Stimulated activated memory B cell treated with anti-CD40 and anti-IgM and Interleukin-4, amounts not matched to agents 10 μg/mL and 1 μg/mL and 100 μg/mL, for 72 hours (primary cell): ENCODE data around the gene RNU7-1.

Source experiments
- ATAC-seq: fragments of 150-1000 bp; cut with Tn5 transposase; 2 replicates; pipeline ENCODE4 v1.10.0; 2021
- H3K27ac Mint-ChIP-seq: one replicate; pipeline ENCODE4 v1.8.0; 2022; ENCODE audit warnings: mild to moderate bottlenecking, mixed read lengths
- H3K27me3 Mint-ChIP-seq: one replicate; pipeline ENCODE4 v1.8.0; 2022; ENCODE audit warnings: mixed read lengths
- H3K36me3 Mint-ChIP-seq: one replicate; pipeline ENCODE4 v1.8.0; 2022; ENCODE audit warnings: mixed read lengths
- H3K4me1 Mint-ChIP-seq: one replicate; pipeline ENCODE4 v1.8.0; 2022; ENCODE audit warnings: mixed read lengths
- H3K4me3 Mint-ChIP-seq: one replicate; pipeline ENCODE4 v1.8.0; 2022; ENCODE audit warnings: mild to moderate bottlenecking, moderate library complexity, mixed read lengths
- H3K9me3 Mint-ChIP-seq: one replicate; pipeline ENCODE4 v1.8.0; 2022; ENCODE audit warnings: mixed read lengths

Gene RNU7-1

DNA sequence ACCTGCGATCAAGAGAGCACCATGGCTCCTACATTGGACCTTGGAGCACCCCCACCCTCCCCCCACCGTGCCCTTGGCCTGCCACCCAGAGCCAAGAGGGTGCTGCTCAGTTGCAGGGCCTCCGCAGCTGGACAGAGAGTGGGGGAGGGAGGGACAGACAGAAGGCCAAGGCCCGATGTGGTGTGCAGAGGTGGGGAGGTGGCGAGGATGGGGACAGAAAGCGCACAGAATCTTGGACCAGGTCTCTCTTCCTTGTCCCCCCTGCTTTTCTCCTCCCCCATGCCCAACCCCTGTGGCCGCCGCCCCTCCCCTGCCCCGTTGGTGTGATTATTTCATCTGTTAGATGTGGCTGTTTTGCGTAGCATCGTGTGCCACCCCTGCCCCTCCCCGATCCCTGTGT, 1.8 kb upstream of the RNU7-1 start:
- no peaks in the 10 kb centered on the region for H3K9me3 Mint-ChIP-seq
- H3K4me1 Mint-ChIP-seq, result peaks cover 69% of the 10 kb centered on the region
- H3K36me3 Mint-ChIP-seq, result peaks cover 31% of the 10 kb centered on the region
- no peak overlapping the region for H3K4me3 Mint-ChIP-seq
- H3K27me3 Mint-ChIP-seq, result no peaks in the 10 kb centered on the region
- H3K27ac Mint-ChIP-seq, result peak overlapping the region; percentile 98
- no peak for ATAC-seq

DNA sequence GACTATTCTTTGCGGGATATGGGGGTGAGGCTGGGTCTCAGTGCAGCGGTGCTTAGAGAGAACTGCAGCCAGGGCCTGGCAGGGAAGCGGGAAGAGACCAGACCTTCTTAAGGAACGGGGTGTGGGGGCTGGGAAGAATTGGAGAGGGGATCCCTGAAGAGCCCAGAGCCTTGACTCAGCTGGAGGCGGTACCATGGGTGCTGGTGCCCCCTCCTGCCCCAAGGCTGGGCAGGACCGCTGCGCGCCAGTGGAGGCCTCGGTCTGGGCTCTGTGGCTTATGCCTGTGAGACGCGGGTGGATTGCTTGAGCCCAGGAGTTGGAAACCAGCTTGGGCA, 1.3 kb upstream of the RNU7-1 start:
- Mint-ChIP-seq H3K36me3 (peaks cover 28% of the 10 kb centered on the region), H3K27ac (peak overlapping the region; percentile 98), H3K27me3 (no peaks in the 10 kb centered on the region), H3K4me3 (peak overlapping the region; percentile 17), H3K9me3 (no peaks in the 10 kb centered on the region), H3K4me1 (peaks cover 70% of the 10 kb centered on the region)
- ATAC-seq, result no peak

DNA sequence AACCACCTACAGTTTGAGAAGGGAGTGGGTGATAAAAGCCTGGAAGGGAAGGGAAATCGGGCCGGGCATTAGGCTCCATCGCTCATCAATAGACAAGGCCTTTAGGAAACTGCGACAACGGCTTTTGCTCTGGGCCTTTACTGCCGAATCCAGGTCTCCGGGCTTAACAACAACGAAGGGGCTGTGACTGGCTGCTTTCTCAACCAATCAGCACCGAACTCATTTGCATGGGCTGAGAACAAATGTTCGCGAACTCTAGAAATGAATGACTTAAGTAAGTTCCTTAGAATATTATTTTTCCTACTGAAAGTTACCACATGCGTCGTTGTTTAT, 261 bp upstream of the RNU7-1 start:
- Mint-ChIP-seq H3K27ac (peak overlapping the region; percentile 98), H3K27me3 (no peaks in the 10 kb centered on the region), H3K4me1 (peaks cover 74% of the 10 kb centered on the region), H3K4me3 (peak overlapping the region; percentile 84), H3K36me3 (peaks cover 28% of the 10 kb centered on the region), H3K9me3 (no peaks in the 10 kb centered on the region)
- ATAC-seq, result peak; percentile 74

DNA sequence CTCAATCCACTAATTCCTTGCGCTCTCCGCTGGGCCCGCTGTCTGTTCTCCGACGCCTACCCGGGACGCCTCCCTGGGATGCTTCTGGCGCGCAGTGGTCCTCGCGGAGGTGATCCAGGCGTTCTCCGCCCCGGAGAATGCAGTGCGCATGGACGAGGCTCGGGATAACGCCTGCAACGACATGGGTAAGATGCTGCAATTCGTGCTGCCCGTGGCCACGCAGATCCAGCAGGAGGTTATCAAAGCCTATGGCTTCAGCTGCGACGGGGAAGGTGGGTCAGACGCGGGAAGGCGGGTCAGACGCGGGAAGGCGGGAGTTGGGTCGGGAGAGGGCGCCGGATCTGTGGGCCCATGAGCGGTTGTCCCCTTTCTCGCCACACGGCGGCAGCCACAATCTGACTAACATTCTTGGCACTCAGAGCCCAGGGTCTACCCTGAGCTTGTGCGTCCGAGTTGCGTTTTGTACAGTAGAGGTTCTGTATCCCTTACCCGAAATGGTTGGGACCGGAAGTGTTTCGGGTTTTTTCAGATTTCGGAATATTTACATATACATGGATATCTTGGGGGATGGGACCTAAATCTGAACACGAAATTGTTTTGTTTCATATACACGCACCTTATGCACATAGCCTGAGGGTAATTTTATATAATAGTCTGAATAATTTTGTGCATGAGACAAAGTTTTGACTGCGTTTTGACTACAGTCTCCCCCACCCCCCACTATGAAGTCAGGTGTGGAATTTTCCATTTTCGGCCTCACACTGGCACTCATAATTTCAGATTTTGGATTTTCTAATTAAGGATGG, 968 bp downstream of the RNU7-1 start:
- Mint-ChIP-seq H3K9me3 (no peaks in the 10 kb centered on the region), H3K4me1 (peaks cover 77% of the 10 kb centered on the region), H3K27ac (peak overlapping the region; percentile 98), H3K4me3 (peak overlapping the region; percentile 84), H3K27me3 (no peaks in the 10 kb centered on the region), H3K36me3 (peaks cover 21% of the 10 kb centered on the region)
- ATAC-seq, result peak; percentile 68

DNA sequence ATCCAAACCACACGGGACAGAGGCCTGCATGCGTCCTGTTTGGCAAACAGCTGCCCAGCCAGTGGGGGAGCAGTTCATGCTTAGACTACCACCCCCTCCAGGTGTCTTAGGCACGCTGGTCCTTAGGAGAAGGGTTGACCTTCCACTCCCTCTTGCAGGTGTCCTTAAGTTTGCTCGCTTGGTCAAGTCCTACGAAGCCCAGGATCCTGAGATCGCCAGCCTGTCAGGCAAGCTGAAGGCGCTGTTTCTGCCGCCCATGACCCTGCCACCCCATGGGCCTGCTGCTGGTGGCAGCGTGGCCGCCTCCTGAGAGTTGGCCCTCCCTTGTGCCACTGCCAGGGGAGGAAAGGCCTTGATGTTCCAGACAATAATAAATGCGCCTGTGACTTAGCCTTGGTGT, 2.0 kb downstream of the RNU7-1 start:
- no peak for ATAC-seq
- peak overlapping the region; percentile 98 for H3K27ac Mint-ChIP-seq
- H3K36me3 Mint-ChIP-seq, result peaks cover 13% of the 10 kb centered on the region
- no peaks in the 10 kb centered on the region for H3K27me3 Mint-ChIP-seq
- no peaks in the 10 kb centered on the region for H3K9me3 Mint-ChIP-seq
- H3K4me1 Mint-ChIP-seq, result peaks cover 83% of the 10 kb centered on the region
- H3K4me3 Mint-ChIP-seq, result peak overlapping the region; percentile 84

DNA sequence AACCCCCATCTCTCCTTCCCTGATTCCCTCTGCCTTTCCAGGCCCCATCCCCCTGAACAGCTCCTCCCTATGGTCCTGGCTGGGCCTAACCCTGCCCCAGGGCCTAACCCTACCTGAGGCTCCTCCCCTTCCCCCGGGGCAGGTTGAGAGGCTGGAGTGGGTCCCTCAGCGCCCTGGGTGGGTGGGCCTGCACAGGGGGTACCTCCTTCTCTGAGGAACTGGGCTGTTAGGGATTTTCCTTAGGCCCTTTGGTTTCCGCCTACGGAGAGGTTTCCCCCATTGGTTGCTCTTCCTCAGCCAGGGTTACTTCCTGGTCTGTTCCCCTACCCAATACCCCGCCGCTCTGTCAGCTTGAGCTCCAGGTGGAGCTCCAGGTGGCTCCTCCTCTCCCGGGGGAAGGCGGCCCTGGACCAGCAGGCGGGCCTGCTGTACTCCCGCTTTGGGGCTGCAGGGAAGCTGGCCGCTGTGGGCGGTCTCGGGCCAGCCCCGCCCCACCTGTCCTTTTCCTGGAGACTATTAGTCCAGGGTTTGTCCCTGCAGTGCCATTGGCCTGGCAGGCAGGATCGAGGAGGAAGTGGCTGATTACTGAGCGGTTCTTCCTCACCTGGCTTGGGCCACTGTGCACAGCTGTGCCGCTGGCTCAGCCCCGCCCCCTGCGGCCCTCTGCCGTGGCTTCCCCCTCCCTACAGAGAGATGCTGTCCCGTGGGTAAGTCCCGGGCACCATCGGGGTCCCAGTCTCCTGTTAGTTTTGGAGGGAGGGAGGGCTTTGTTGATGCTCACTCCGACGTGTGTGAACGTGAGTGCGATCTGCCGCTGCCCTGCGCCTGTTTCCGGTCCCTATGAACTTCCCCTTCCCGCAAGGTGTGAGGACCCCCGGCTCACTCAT, 2.7 kb downstream of the RNU7-1 start:
- Mint-ChIP-seq H3K27ac (peak overlapping the region; percentile 98), H3K9me3 (no peaks in the 10 kb centered on the region), H3K36me3 (peaks cover 8% of the 10 kb centered on the region), H3K27me3 (no peaks in the 10 kb centered on the region), H3K4me1 (peaks cover 86% of the 10 kb centered on the region), H3K4me3 (peak overlapping the region; percentile 84)
- peak; percentile 31 for ATAC-seq

DNA sequence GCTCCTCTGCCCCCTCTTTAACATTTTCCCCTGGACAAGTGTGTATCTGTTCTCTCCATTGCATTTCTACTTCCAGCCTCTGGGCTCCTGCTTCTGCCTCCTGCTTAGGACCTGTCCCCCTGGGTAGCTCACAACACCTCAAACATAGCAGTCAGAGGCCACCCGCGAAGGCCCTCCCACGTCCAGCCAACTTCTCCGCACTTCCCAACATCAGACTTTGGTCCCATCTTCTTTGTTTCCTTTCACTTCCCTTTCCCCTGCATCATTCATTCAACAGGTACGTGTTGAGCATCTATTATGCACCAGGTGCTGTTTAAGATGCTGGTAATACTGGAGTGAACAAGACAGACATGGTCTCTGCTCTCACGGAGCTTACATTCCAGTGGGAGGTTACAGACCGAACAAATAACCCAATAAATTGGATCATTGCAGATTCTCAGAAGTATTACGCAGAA, 3.3 kb downstream of the RNU7-1 start:
- no peaks in the 10 kb centered on the region for H3K9me3 Mint-ChIP-seq
- peak overlapping the region; percentile 84 for H3K4me3 Mint-ChIP-seq
- peak overlapping the region; percentile 98 for H3K27ac Mint-ChIP-seq
- no peaks in the 10 kb centered on the region for H3K27me3 Mint-ChIP-seq
- H3K4me1 Mint-ChIP-seq, result peaks cover 86% of the 10 kb centered on the region
- peaks cover 10% of the 10 kb centered on the region for H3K36me3 Mint-ChIP-seq
- ATAC-seq, result no peak

DNA sequence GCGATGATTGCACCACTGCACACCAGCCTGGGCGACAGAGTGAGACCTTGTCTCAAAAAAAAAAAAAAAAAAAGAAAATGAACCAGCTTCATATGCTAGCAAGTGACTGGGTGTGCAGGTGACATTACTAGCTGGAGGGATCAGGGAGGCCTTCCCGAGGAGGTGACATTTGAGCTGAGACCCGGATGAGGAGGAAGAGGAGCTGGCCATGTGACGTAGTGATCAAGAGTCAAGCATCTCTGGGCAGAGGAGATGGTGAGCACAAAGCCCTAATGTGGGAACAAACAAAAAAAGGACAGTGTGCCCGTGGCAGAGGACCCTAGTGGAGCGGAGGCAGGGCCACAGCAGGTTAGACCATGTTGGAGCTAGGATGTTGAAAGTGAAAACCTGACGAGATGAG, 4.0 kb downstream of the RNU7-1 start:
- H3K36me3 Mint-ChIP-seq, result peaks cover 11% of the 10 kb centered on the region
- ATAC-seq, result no peak
- no peaks in the 10 kb centered on the region for H3K9me3 Mint-ChIP-seq
- H3K4me1 Mint-ChIP-seq, result peaks cover 84% of the 10 kb centered on the region
- no peaks in the 10 kb centered on the region for H3K27me3 Mint-ChIP-seq
- H3K27ac Mint-ChIP-seq, result peak overlapping the region; percentile 98
- peak overlapping the region; percentile 32 for H3K4me3 Mint-ChIP-seq

DNA sequence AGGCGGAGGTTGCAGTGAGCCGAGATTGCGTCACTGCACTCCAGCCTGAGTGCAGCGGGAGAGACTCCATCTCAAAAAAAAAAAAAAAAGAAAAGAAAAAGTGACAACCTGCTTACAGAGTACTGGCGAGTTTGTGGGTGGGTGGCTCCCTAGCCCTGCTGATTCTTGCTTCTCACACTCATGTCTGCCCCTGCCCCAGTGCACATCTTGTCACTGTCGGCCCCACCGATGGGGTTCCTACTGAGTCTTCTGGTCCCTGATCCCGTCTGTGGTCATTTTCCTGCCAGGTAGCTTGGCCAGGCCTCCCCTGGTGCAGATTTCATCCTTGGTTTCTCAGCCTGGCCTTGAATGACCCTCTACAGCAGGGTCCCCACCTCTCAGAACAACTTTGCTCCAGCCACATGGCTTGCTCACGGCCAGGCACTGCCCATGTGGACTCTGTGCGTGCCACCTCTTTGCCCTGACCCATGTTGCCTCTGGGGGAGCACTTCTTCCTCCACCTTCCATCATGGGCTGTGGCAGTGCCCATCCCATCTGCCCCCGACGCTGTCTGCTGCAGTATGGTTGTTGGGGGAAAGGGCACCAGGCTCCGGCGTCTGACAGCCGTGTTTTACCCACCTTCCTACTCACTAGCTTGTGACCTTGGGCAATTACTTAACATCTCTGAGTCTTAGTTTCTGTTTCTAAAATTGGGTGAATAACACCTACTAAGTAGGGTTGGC, 5.4 kb downstream of the RNU7-1 start:
- no peak for ATAC-seq
- Mint-ChIP-seq H3K36me3 (peaks cover 26% of the 10 kb centered on the region), H3K4me1 (peaks cover 88% of the 10 kb centered on the region)

DNA sequence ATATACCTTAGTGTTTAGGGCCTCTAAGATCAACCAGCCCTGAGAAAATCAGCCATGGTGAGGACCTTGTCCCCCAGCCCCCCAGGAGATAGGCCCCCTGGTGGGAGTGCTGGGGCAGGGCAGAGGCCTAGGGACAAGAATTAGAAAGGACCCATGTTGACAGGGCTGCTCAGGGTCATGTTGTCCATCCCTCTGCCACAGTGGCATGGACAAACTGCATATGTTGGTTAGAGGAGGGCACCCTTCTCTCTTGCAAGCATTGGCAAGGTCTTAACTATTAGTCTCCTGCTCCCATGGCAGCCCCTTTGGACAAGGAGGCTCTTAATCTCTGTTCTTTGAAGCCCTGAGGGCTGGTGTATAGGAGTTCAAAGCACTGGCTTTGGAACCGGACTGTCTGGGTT, 6.8 kb downstream of the RNU7-1 start:
- ATAC-seq, result no peak

More for the DNA sequence above, 5.4 kb downstream of the RNU7-1 start:
- Mint-ChIP-seq H3K9me3 (no peaks in the 10 kb centered on the region), H3K27me3 (no peaks in the 10 kb centered on the region), H3K4me3 (peak overlapping the region; percentile 72), H3K27ac (peak overlapping the region; percentile 98)

DNA sequence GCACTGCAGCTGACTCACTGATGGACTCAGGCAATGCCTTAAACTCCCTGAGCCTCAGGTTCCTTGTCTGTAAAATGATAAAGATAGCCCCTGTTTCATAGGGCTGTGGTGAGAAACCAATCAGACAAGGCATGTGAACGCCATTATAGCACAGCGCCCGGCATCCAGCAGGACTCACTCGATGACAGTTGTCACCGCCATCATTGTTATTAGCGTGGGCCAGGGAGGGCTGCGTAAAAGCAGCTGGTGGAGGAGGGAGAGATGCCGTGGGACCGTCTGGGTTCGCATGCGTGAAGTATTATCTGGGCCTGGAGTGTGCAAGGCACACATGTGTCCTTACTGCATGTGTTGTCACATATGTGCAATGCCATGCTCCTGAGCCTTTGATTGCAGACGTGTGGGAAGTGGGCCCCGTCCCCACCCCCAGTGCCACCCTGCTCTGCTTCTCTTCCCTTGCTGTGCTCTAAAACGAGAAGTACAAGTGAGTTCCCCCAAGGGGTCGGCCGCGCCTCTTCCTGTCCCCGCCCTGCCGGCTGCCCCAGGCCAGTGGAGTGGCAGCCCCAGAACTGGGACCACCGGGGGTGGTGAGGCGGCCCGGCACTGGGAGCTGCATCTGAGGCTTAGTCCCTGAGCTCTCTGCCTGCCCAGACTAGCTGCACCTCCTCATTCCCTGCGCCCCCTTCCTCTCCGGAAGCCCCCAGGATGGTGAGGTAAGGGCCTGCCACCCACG, 7.4 kb downstream of the RNU7-1 start, which contains the start of gene PTPN6:
Gene PTPN6 (plus strand): TSS at position 546 of the 730 bp plus-strand sequence. CDS start 157 bp downstream, at position 703.
- Mint-ChIP-seq H3K27ac (peak within 1 kb of the TSS; percentile 98), H3K4me1 (peaks cover 88% of the 10 kb centered on the region), H3K4me3 (peak within 1 kb of the TSS; percentile 96), H3K27me3 (no peaks in the 10 kb centered on the region), H3K36me3 (peaks cover 45% of the 10 kb centered on the region), H3K9me3 (no peaks in the 10 kb centered on the region)
- peak; percentile 72 for ATAC-seq

More for the DNA sequence above, 6.8 kb downstream of the RNU7-1 start:
- peak overlapping the region; percentile 98 for H3K27ac Mint-ChIP-seq
- H3K4me3 Mint-ChIP-seq, result peak overlapping the region; percentile 96
- H3K36me3 Mint-ChIP-seq, result peaks cover 39% of the 10 kb centered on the region
- H3K4me1 Mint-ChIP-seq, result peaks cover 88% of the 10 kb centered on the region
- no peaks in the 10 kb centered on the region for H3K27me3 Mint-ChIP-seq
- H3K9me3 Mint-ChIP-seq, result no peaks in the 10 kb centered on the region

DNA sequence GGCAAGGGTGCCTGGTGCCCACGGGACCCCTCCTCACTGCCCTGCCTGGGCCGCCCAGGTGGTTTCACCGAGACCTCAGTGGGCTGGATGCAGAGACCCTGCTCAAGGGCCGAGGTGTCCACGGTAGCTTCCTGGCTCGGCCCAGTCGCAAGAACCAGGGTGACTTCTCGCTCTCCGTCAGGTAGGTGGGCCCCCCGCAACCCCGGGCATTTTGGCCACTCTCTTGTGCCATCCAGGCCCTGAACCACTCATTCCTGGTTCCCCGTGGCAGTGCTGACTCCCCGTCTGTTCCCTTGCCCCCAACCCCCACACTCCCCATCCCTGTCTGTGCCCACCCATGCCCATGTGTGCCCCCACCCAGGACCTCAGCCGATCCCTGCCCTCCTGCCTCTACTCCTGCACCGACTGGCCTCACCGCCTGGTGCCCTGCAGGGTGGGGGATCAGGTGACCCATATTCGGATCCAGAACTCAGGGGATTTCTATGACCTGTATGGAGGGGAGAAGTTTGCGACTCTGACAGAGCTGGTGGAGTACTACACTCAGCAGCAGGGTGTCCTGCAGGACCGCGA, 8.0 kb downstream of the RNU7-1 start:
- Mint-ChIP-seq H3K36me3 (peaks cover 52% of the 10 kb centered on the region), H3K4me1 (peaks cover 88% of the 10 kb centered on the region), H3K27me3 (no peaks in the 10 kb centered on the region), H3K4me3 (peak overlapping the region; percentile 96), H3K9me3 (no peaks in the 10 kb centered on the region), H3K27ac (peak overlapping the region; percentile 98)
- ATAC-seq, result no peak

DNA sequence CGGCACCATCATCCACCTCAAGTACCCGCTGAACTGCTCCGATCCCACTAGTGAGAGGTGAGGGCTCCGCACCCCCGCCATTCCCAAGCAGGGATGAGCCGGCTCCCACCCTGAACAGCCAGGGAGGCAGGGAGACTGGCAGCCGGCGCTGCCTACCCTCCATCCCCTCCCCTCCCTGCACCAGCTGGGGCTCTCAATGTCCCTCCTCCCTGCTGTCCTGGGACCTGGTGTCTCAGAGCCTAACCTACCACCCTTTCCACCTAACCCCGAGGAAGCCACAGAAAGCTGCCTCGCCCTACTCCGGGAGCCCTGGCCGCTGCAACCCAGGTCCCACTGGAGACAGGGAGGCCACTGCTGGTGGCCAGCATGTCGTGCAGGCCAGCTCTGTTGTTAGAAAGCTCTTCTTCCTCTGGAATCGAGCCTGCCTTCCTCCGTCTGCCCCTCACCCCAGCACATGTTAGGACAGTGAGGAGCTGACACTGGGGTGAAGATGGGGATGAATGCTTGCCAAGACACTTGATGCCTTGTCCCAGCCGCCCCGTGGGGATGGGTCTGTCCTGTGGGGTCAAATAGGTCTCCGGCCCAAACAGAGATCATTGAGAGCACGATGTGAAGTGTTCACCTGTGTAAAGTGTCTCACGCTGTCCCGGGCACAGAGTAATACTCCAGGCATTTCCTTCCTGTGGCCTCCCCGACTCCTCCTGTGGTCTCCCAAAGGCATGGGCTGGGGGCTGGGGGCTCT, 8.7 kb downstream of the RNU7-1 start:
- Mint-ChIP-seq H3K4me1 (peaks cover 88% of the 10 kb centered on the region), H3K27ac (peak overlapping the region; percentile 98), H3K4me3 (peak overlapping the region; percentile 96), H3K9me3 (no peaks in the 10 kb centered on the region), H3K27me3 (no peaks in the 10 kb centered on the region), H3K36me3 (peaks cover 58% of the 10 kb centered on the region)
- ATAC-seq, result no peak
